GM04504 (cell line): Measurements from ENCODE around the gene SETMAR.
"Not testable (repeated sequence)": the region's sequence is repeated elsewhere in the genome, so short reads cannot be mapped to it uniquely, and the experiment has no call there.

Experiments used
- DNase-seq: peaks from one replicate; pipeline ENCODE4 v3.0.0-alpha.2; 2012; ENCODE audit warnings: low read depth

Gene SETMAR

DNA sequence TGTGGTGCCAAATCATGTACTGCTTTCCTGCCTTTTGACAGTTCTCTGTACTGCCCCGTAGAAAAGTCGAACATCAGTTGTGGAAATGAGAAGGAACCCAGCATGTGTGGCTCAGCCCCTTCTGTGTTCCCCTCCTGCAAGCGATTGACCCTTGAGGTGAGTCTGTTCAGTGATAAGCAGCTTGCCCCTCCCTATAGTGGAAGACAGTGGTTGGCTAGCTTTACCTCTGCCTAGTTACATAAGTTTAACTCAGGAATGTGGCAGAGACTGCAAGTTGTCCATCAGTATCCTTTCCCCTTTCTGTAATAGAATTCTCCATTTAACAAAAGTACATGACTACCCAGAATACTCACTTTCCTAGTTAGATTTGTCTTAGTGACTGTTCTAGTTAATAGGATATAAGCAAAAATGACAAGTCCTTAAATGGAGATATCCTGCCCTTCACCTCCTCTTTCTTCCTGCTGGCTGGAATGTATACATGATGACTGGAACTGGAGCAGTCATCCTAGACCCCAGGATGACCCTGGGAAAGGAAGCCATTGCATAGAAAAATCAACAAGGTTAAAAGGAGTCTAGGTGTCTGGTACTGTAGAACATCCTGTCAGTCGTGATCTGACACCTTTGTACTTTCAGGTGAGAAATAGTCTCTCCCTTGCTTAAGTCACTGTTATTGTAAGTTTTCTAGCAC, 10.6 kb downstream of the SETMAR start:
- no peak for DNase-seq

DNA sequence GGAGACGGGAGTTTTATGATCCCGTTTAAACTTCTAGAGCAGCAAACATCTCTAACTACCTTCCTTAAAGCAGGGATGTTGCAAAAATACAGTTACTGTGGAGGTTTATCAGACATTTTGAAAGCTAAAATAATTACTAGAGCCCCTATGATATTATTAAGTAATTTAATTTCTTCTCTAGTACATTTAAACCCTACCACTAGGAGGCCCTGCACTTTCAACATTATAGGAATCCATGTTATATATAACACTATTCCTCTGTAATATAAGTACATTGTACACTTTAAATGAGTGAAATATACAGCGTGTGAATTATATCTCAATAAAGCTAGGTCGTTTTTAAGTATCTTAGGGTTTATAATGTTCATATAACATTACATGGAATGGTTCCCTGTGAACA, 11.5 kb downstream of the SETMAR start:
- DNase-seq, result no peak

DNA sequence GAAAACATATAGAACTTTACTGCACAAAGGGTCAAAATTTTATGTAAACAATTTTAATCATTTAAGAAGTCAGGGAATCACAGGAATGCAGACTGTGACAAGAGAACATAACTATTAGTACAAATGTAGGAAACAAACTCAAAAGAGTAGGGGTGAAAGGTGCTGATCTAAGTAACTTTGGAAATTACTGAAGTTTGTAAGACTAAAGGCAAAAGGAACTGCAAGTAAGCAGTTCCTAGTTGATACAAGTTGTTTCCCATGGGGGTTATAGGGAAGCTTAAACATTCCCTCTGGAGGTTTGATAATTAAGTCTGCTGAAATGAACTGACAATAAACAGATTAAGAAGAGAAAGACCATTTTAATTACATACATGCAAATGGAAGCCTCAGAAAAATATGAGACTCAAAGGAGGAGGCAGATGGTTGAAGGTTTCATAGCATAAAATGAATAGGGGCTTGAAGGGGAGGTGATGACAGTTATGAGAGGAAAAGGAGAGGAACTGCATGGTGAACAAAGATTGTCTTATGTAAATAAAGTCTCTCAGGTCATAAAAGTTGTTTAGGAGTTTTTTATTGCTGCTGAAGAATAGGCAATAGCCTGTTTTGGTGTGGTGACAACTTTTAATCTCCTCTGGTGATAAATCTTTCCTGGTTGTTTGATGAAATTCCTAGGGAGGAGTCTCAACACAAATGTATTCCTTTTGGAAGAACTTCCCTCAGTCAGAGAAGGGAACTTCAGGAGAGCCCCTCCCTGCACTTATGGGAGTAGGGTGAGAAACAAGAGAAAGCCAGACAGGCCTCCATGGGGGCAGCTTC, 17.1 kb downstream of the SETMAR start:
- DNase-seq, result peak; percentile 11

DNA sequence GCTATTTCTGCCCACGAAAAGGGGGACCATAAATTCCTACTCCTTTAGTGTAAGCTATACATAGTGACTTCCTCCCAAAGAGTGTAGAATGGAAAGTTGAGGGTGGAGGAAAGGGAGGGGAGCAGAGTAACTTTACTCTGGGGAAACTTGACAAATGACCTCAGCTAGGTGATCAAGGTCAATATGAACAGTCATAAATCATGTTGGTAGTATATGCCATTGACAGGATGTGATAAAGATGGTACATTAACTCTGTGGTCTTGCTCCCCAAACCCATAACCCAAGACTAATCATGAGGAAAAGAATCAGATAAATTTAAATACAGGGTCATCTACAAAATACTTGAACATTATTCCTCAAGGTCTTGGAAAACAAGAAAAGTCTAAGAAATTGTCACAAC, 18.6 kb downstream of the SETMAR start:
- DNase-seq, result no peak

DNA sequence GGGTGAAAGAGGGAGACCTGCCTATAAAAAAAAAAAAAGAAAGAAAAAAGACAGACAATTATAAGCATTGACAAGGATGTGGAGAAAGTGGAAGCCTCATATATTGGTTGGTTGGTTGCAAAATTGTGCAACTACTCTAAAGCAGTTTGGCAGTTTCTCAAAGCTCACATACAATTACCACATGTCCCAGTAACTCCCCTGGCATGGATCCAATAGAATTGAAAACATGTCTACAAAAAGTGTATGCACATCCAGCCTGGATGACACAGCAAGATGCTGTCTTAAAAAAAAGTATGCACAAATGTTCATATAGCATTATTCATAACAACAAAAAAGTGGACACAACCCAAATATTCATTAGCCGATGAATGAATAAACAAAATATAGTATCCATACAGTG, 19.5 kb downstream of the SETMAR start:
- DNase-seq, result peak; percentile 65

DNA sequence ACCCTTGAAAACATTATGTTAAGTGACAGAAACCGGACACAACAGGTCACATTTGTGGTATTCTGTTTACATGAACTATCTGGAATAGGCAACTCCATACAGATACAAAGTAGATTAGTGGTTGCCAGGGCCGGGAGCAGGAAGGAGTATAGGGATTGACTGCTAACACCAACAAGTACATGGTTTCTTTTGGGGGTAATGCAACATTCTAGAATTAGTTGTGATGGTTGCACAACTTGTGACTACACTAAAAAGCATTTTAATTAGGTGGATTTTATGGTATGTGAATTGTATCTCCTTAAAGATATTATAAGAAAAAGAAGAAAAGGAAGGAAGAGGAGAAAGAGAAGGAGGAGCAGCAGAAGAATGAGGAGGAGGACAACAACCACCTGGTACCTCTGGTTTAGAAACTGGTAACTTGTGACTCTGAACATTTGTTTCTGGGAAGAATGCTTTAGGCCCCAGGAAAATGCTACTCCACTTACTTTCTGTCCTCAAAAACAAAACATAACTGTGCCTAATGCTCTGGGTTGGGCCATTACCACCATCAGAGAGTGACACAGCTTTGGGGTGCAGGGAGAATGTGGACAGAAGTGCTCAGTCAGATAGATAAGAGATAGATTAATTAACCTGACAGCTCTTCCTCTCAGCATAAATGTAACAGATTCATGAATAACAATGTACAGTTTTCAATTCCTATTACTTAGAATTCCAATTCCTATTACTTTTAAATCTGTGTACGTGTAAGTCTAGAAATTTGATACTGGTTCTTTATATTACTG, 20.3 kb downstream of the SETMAR start:
- DNase-seq, result no peak

DNA sequence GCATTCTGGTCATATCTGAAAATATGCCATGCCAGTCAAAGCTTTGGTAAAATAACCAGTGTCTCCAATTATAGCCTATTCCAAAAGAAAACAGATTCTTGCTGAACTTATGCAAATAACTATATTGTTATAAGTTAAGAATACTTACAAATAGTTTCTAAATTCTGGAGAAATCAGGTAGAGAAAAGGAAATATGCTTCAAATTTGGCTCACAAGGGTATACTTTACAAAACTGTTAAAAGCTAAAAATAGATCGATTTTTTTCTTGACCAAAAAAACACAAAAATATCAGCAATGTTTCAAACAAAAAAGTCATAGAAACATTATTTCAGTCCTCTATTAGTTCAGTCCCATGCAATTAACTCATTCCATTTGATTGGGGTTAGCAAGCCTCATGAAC, 23.7 kb downstream of the SETMAR start:
- no peak for DNase-seq

DNA sequence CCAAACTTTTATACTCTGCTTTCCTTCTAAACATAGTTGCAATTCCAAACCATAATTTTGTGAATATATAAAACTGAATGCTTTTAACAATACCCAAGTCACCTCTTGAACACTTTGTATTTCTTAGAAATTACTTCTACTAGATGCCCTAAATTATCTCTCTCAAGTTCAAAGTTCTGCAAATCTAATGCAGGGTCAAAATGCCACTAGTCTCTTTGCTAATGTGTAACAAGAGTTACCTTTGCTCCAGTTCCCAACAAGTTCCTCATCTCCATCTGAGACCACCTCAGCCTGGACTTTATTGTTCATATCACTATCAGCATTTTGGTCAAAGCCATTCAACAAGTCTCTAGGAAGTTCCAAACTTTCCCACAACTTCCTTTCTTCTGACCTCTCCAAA, 26.6 kb downstream of the SETMAR start:
- not testable (repeated sequence) for DNase-seq

DNA sequence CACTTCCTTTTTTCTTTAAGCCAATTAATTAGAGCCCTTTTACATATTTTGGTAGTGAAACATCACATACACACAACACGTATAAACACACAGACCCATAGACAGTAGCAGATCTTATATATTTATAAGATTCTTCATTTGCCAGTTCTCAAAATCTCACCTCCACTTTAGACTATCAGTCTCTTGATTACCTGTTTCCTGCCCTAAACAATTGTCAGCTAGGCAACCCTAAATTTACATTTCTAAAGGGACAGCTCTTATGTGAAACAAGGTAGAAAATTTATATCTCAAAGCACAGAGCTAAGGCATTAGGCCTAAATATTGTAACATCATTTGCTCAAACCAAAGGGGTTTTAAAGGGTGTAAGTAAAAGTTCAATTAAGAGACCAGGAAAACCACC, 28.9 kb downstream of the SETMAR start:
- no peak for DNase-seq

DNA sequence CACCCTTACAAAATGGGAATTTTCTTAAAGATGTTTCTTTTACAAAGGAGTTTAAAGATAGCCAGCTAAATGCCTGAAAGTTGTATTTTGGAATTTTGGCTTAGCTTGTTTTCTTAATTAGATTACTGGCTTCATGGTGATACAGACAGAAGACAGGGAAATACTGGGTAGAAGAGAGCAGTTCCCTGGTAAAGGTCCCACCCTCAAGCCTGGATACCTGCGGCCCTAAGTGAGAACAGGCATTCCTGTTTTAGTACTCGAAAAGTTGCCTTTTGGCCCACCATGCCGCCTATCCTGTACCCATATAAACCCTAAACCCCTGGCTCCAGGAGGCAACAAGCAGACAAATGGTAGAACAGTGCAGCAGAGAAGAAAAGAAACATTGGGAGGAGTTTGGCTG, 29.4 kb downstream of the SETMAR start:
- no peak for DNase-seq

DNA sequence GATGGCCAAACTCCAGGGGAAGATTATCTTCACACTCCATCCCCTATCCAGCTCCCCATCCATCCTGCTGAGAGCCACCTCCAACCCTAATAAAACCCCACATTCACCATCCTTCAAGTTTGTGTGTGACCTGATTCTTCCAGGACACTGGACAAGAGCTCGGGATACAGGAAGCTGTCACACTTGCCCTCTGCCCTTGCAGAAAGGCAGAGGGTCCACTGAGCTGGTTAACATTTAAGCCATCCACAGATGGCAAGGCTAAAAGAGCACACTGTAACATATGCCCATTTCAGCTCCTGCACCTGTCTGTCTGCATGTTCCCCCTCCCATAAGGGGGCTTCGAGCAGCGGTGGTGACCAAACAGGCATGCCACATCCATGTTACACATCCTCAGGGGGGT, 29.8 kb downstream of the SETMAR start:
- no peak for DNase-seq

DNA sequence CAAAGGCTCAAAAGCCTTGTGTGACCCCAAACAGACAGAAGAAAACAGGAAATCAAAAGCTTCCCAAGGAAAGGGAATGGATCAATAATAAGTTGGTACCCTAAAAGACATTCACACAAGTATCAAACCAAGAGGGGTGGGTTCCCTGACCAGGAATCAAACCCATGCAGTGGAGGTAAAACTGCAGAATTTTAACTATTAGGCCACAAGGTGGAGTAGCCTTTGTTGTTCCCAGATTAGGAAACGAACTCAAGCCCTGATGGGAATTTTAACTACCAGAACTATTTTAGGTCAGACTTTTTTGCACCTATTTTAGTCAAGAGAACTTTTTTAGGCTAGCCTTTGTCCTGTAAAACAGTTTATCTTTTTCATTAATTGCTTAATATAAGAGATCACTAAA, 31.4 kb downstream of the SETMAR start:
- DNase-seq, result no peak

DNA sequence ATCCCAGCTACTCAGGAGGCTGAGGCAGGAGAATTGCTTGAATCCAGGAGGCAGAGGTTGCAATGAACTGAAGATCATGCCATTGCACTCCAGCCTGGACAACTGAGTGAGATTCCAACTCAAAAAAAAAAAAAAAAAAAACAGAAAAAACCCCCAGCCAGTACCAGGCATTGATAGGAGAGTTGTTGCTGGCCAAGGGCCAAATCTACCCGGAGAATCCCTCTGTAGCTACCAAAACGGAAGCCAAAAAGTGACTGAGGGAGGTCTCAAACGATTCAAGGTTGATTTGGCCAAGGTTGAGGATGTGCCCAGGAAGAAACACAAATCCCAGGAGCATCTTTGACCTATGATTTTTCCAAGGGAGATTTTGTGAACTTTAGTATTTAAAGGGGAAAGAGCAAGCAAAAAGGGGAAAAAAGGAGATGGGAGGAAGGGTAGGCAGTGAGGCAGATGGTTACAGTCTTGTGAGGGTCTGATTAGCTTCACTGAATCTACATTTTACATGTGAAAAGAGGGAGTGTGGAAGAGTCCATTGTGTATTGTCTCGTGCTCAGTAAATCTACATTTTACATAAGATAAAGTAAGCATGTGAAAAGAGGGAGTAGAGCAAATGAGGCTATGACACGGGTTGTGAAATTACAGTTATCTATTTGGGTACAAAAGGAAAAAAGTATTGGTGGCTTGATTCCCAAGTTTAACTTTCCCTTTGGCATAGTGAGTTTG, 32.8 kb downstream of the SETMAR start:
- no peak for DNase-seq

DNA sequence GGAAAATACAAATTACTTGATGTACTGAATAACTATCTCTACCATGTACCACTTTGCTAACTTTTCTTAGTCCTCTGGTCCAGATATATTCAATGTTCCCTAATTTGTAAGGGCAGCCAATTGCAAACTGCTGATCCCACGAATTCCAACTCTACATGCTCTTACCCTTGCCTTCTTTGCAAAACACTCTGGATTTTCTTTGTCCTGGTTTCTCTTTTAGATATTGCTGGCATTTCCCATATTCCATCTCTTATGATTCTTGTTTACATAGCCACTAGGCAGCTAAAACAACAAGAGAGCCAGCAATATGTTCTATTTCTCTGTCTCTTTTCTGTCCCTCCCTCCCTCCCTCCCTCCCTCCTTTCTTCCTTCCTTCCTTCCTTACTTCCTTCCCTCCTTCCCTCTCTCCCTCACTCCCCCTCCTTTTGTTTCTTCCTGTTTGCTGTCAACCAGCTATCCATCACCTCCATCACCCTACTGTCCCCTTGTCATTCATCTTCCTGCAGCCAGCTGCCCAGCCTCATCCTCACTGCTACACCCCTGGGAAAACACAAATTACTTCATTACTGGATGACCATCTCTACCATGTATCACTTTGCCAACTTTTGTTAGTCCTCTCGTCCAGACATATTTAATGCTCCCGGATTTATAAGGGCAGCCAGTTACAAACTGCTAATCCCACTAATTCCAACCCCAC, 33.8 kb downstream of the SETMAR start:
- no peak for DNase-seq

DNA sequence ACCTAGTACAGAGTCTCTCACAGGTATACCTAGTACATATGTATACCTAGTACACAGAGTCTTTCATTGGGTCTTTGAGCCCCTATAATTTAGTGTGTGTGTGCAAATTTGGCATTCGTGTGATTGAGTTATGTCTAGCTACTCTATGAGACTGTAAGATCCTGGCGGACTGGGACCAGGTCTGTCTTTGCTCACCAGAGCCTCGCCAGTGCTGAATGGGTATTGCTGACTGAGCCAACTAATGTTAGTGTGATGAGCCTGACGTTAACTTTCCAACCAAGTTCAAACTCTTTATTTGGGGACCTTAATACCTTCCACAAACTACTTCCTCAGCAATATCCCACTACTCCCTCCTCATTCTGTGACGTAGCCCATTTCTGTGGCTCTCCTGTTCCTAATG, 35.6 kb downstream of the SETMAR start:
- no peak for DNase-seq

DNA sequence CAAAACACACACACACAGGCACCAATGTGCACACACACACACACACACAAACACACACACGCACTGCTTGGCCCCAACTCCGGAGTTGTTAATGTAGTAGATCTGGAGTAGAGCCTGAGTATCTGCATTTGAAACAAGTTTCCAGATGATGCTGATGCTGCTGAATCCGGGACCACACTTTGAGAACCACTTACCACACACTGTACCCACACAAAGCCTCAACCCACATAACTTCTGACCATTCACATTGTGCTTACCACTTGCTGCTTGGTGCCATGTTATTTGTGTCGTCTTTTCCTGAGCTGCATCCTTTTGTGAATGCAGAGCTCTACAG, 36.9 kb downstream of the SETMAR start:
- DNase-seq, result no peak

DNA sequence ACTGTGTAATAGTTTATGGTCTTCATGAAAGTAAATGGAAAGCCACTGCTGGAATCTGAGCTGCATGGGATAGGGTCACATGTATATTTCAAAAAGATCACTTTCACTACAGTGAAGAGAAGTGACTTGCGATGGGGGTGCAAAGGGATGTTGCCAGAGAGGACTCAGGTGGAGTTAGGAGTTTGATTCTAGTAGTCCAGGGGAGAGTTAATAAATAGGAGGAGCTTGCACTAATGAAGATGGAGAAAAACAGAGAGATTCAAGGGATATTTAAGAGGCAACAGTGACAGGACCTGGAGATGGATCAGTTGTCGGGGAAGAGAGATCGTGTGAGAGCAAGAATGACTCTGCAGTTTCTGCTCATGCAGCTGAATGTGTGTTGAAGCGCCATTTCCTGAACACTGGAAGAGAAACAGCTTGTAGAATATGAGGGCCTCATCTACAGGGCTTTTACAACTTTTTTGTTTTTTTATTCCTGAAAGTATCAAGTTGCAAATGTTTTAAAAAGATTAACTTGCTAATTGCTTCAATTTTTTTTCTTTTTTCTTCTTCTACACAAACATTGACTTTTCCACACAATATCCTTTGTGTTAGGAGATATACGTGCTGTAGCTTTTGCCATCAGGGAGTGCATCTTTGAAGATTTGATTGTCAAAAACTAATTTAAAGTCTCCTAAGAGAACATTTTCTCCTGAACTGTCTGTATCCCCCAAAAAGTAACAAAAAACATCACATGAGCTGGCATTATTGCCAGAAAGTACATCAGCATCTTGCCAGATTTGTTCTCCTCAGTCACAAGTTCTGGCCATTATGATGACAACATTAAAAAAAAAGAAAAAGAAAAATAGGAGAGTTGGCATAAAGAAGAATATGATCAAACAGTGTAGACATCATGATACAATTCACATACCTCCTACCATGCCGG, 37.5 kb downstream of the SETMAR start:
- no peak for DNase-seq

DNA sequence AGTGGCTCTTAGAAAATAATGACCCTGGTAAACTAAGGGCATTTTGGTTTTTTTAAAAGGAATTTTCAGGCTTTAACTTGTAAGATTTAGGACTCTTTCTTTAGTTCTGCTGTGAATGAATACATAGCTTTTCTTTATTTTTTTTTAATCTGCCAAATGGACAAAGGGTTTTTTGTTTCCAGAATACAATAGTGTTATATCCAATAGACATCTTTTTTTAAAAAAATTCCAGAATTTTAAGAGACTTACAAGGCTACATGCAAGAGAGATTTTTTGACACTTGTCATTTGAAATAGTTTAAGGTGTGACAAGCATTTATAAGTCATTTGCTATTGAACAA, 38.1 kb downstream of the SETMAR start:
- DNase-seq, result no peak

DNA sequence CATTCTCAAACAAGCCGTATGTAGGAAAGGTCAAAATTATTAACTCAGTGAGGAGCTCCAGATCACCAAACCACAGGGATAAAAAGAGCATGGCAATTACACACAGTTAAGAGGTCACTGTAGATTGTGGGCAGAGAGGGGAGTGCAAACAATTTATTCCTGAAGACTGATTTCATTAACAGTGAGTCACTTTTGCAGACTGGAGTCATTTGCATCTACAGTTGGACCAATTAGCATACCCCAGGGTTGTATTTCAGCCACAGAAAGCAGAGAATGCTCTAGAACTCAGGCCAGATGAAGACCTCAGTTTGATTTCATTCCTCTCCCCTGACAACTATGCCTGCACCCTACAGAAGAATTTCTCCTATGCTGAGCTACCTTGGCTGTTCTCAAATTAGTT, 40.1 kb downstream of the SETMAR start:
- DNase-seq, result no peak

DNA sequence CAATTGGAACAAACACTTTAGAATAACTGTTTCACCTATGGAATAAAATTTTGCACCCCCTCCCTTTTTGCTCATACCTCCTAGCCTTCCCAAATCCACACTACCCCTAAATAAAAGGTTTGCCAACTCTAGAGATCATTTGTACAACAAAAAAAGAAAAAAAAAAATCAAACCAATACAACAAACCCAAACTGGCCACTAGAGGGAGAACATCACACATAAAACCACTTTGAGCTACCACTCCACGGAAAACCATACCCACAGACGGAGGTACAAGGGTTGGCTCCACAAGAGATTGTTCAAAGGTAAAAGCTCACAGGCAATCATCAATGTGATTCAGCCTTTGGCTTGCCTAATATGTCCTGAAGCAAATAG, 47.6 kb downstream of the SETMAR start:
- DNase-seq, result peak; percentile 24
